ENCODE measurements around the gene CDC23. TPM values are rescaled to one million over a fixed set of nuclear protein-coding genes. Genes with fewer than 3 reads are reported as not detected.

Gene CDC23, protein sequence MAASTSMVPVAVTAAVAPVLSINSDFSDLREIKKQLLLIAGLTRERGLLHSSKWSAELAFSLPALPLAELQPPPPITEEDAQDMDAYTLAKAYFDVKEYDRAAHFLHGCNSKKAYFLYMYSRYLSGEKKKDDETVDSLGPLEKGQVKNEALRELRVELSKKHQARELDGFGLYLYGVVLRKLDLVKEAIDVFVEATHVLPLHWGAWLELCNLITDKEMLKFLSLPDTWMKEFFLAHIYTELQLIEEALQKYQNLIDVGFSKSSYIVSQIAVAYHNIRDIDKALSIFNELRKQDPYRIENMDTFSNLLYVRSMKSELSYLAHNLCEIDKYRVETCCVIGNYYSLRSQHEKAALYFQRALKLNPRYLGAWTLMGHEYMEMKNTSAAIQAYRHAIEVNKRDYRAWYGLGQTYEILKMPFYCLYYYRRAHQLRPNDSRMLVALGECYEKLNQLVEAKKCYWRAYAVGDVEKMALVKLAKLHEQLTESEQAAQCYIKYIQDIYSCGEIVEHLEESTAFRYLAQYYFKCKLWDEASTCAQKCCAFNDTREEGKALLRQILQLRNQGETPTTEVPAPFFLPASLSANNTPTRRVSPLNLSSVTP
- total RNA-seq: 19.5 and 21.6 TPM in 2 replicates

DNA sequence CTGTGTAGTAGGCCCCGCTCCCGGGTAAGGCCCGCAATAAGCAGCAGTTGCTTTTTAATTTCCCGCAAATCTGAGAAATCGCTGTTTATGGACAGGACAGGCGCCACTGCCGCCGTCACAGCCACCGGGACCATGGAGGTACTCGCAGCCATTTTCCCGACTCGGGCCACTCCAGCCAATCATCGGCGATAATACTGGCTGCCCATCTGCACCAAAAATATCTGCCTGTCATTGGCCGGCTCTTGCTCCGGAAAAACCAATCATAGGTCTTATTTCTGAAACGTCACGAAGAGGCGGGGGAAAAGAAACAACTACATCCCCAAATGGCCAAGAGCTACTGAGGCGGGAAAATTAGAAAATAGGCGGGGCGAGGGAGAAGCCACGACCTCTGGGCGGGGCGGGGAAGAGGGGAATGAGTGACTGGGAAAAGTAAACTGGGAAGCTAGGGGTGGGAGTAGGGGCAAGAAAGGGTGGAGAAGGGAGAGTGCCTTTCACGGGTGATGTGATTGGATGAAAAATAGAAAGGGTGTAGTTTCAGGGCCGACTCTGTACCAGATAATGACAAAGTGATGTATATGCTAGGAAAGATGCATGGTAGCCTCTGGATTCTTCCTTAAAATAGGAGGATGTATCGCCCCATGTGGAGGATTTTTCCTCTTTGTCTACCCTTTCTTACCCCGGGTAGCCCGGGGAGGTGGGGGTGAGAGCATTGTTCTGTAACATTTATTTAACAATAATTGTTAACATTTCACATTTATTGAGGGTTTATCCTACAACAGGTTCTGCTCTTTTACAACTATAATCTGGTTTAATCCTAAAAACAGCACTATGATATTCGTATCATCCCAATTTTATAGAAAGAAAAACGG lies at the start of gene CDC23:
CDC23 (minus strand) TSS at position 163 of the 869 bp plus-strand sequence; CDS start at position 152, 11 bp downstream.

DNA sequence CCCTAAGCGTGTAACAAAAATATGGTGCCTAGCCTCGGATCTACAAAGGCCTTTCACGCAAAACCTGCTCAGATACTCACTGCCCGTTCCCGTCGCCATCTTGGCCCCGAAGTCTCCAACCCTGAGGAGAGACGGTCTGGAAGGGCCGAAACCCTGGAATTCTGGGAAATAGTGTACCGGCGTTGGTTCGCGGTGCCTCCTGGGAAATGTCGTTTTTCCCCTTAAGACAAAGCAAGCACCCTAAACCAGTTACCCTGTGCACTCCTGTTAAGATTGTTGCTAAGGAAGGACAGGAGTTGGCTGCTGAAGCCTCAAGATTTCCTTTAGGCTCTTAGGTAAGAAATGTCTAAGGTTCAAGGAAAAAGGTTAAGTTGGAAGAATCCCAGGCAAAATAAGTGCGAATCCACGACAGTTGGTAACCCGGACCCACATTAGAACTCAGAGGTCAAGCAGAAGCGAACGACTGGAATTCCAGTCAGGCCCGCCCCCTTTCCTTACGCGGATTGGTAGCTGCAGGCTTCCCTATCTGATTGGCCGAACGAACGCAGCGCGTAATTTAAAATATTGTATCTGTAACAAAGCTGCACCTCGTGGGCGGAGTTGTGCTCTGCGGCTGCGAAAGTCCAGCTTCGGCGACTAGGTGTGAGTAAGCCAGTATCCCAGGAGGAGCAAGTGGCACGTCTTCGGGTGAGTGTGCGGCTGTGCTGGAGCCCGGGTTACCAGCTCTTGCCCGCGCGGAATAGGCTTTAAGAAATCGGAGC lies 34.4 kb downstream of the CDC23 start, which contains the start of the genes BRD8 and KIF20A:
BRD8 (minus strand) TSS at position 115 of the 761 bp plus-strand sequence; CDS start at position 99, 16 bp downstream.
KIF20A (plus strand) TSS at position 597 of the 761 bp plus-strand sequence. CDS start 569 bp downstream, outside the sequence.

GRCh38 chr5:138138949-138139780 lies 74.0 kb downstream of the CDC23 start, which contains the start of gene NME5:
NME5 (minus strand) TSS chr5:138139428; CDS start chr5:138138780, 648 bp downstream.

Other genes with a start within 250 kb of the CDC23 start
- 15.2 and 18.5 TPM in 2 replicates for gene FAM13B, start 180.2 kb downstream of the CDC23 start, total RNA-seq
- gene WNT8A, start 129.3 kb downstream of the CDC23 start, total RNA-seq: not detected in 2 replicates
- 2.5 and 2.7 TPM in 2 replicates for gene NME5, start 73.9 kb downstream of the CDC23 start, total RNA-seq
- 29.1 and 38.6 TPM in 2 replicates for gene BRD8, start 34.7 kb downstream of the CDC23 start, total RNA-seq
- gene KIF20A, start 34.2 kb downstream of the CDC23 start, total RNA-seq: 8.9 and 21.6 TPM in 2 replicates
- gene GFRA3, start 61.3 kb upstream of the CDC23 start, total RNA-seq: 0.03 TPM in 1 of 2 replicates, not detected in the other
- gene CDC25C, start 118.5 kb upstream of the CDC23 start, total RNA-seq: 0.69 and 1.8 TPM in 2 replicates
- 26.6 and 28.0 TPM in 2 replicates for gene FAM53C, start 124.9 kb upstream of the CDC23 start, total RNA-seq
- 36.8 and 45.2 TPM in 2 replicates for gene KDM3B, start 139.4 kb upstream of the CDC23 start, total RNA-seq
- 11.2 and 29.8 TPM in 2 replicates for gene REEP2, start 225.7 kb upstream of the CDC23 start, total RNA-seq

Measured in smooth muscle cell of the pulmonary artery (primary cell).